ENCODE data around the gene IGSF22. TPM values are rescaled to one million over a fixed set of nuclear protein-coding genes. Genes with fewer than 3 reads are reported as not detected.

The IGSF22 gene
- total and polyA plus RNA-seq, 4 experiments from 2014 or later = 4.6 to 8.0 (median 5.6) TPM

GRCh38 chr11:18727479-18728236, 1.7 kb upstream of the IGSF22 start:
- DNase-seq = peak; percentile 35 to 50 (median 45)
- Histone ChIP-seq H3K36me3 (ENCODE audit: insufficient read depth, low read length) (no peaks in the 10 kb centered on the region), H3K4me1 (ENCODE audit: insufficient read depth, low read length) (peaks cover 6% of the 10 kb centered on the region), H3K27me3 (ENCODE audit: insufficient read depth, low read length) (no peaks in the 10 kb centered on the region), H3K4me3 (ENCODE audit: low read length in 2 of 2) (no peak overlapping the region), H3K27ac (ENCODE audit: low read depth, low read length) (no peak overlapping the region), H3K9me3 (ENCODE audit: control insufficient read depth in 1 of 2, low read length in 2 of 2) (no peaks in the 10 kb centered on the region)
- Mint-ChIP-seq H3K27ac (peak overlapping the region in 1 of 7 donors; percentile 35), H3K4me1 (peaks cover 4 to 15% (median 11%) of the 10 kb centered on the region in 4 donors), H3K4me3 (no peak overlapping the region), H3K27me3 (no peaks in the 10 kb centered on the region), H3K36me3 (no peaks in the 10 kb centered on the region), H3K9me3 (no peaks in the 10 kb centered on the region)
- POLR2A ChIA-PET (ENCODE audit: partially characterized antibody) = interaction anchor here (1.1 to 1.3 kb wide), 3 partner anchors 56 to 201 kb away, joined by 3 to 4 read pairs (median 3); partner anchors contain the start of gene TSG101
- CTCF ChIA-PET (ENCODE audit: partially characterized antibody) = interaction anchor here (0.7 to 9.3 kb wide), 27 partner anchors 10 to 612 kb away, joined by 3 to 138 read pairs (median 4); partner anchors contain the start of genes SPTY2D1, TSG101 and UEVLD
- intact Hi-C loops (cut with micrococcal nuclease) = no loop called here

GRCh38 chr11:18723991-18724390, 2.0 kb downstream of the IGSF22 start:
- Mint-ChIP-seq H3K27me3 (no peaks in the 10 kb centered on the region), H3K36me3 (no peaks in the 10 kb centered on the region), H3K4me1 (peaks cover 8 to 18% (median 14%) of the 10 kb centered on the region in 4 donors), H3K4me3 (no peak overlapping the region), H3K9me3 (no peaks in the 10 kb centered on the region), H3K27ac (peak overlapping the region in 1 of 7 donors; percentile 7)
- intact Hi-C loops (cut with micrococcal nuclease) = loop anchor here (5.0 kb wide), 1 partner anchor 107 kb away; no protein-coding TSS in a partner anchor
- ChIA-PET CTCF (ENCODE audit: partially characterized antibody) (interaction anchor here (0.8 to 5.2 kb wide), 10 partner anchors 7 to 480 kb away, joined by 3 to 59 read pairs (median 5); partner anchors contain the start of gene TSG101), POLR2A (ENCODE audit: partially characterized antibody) (interaction anchor here (0.7 kb wide), 1 partner anchor 198 kb away, joined by 3 read pairs; no protein-coding TSS in a partner anchor)
- no peak for DNase-seq
- Histone ChIP-seq H3K9me3 (ENCODE audit: control insufficient read depth in 1 of 2, low read length in 2 of 2) (no peaks in the 10 kb centered on the region), H3K36me3 (ENCODE audit: insufficient read depth, low read length) (no peaks in the 10 kb centered on the region), H3K27me3 (ENCODE audit: insufficient read depth, low read length) (no peaks in the 10 kb centered on the region), H3K27ac (ENCODE audit: low read depth, low read length) (no peak overlapping the region), H3K4me1 (ENCODE audit: insufficient read depth, low read length) (peaks cover 11% of the 10 kb centered on the region), H3K4me3 (ENCODE audit: low read length in 2 of 2) (no peak overlapping the region)

- H3K27me3 ChIP-seq (ENCODE audit: insufficient read depth, low read length) = no peaks in the 10 kb centered on the region
- CTCF ChIA-PET (ENCODE audit: partially characterized antibody) = interaction anchor here (0.7 to 5.2 kb wide), 52 partner anchors 9 to 702 kb away, joined by 3 to 59 read pairs (median 5); partner anchors contain the start of genes LDHA, SAAL1, SPTY2D1 and TMEM86A
- H3K27ac ChIP-seq (ENCODE audit: low read depth, low read length) = no peak overlapping the region
- H3K4me1 Mint-ChIP-seq = peaks cover 4 to 13% (median 7%) of the 10 kb centered on the region in 4 donors
- peaks cover 5% of the 10 kb centered on the region for H3K4me1 ChIP-seq (ENCODE audit: insufficient read depth, low read length)
- peak overlapping the region in 7 of 8 donors; percentile 18 to 96 (median 92) for H3K4me3 Mint-ChIP-seq
- intact Hi-C loops (cut with micrococcal nuclease) = loop anchor here (1.0 to 5.0 kb wide), 2 partner anchors 15 to 105 kb away; no protein-coding TSS in a partner anchor
- POLR2A ChIA-PET (ENCODE audit: partially characterized antibody) = interaction anchor here (0.6 to 2.8 kb wide), 14 partner anchors 9 to 725 kb away, joined by 3 to 19 read pairs (median 4); partner anchors contain the start of genes HPS5, SPTY2D1, TMEM86A and TSG101
- peak overlapping the region in 1 of 2 donors; percentile 81 for H3K4me3 ChIP-seq (ENCODE audit: low read length in 2 of 2)
- DNase-seq = no peak
- no peaks in the 10 kb centered on the region for H3K9me3 Mint-ChIP-seq
- no peaks in the 10 kb centered on the region for H3K36me3 ChIP-seq (ENCODE audit: insufficient read depth, low read length)
- H3K36me3 Mint-ChIP-seq = no peaks in the 10 kb centered on the region
- no peaks in the 10 kb centered on the region for H3K27me3 Mint-ChIP-seq
- peak overlapping the region in 3 of 7 donors; percentile 47 to 92 (median 73) for H3K27ac Mint-ChIP-seq
- H3K9me3 ChIP-seq (ENCODE audit: control insufficient read depth in 1 of 2, low read length in 2 of 2) = no peaks in the 10 kb centered on the region
Measured at GRCh38 chr11:18722293-18722637, 3.7 kb downstream of the IGSF22 start.

- H3K27me3 Mint-ChIP-seq = no peaks in the 10 kb centered on the region
Measured at GRCh38 chr11:18721561-18722292, 4.3 kb downstream of the IGSF22 start.

GRCh38 chr11:18720808-18721560, 5.0 kb downstream of the IGSF22 start:
- Mint-ChIP-seq H3K4me1 (peaks cover 5 to 13% (median 7%) of the 10 kb centered on the region in 4 donors), H3K4me3 (peak overlapping the region; percentile 87 to 96 (median 92)), H3K36me3 (no peaks in the 10 kb centered on the region), H3K27me3 (no peaks in the 10 kb centered on the region), H3K27ac (peak overlapping the region in 6 of 7 donors; percentile 47 to 96 (median 84)), H3K9me3 (no peaks in the 10 kb centered on the region)
- Histone ChIP-seq H3K27ac (ENCODE audit: low read depth, low read length) (peak overlapping the region; percentile 56), H3K9me3 (ENCODE audit: control insufficient read depth in 1 of 2, low read length in 2 of 2) (no peaks in the 10 kb centered on the region), H3K36me3 (ENCODE audit: insufficient read depth, low read length) (no peaks in the 10 kb centered on the region), H3K4me1 (ENCODE audit: insufficient read depth, low read length) (peaks cover 5% of the 10 kb centered on the region), H3K4me3 (ENCODE audit: low read length in 2 of 2) (peak overlapping the region; percentile 77 to 81), H3K27me3 (ENCODE audit: insufficient read depth, low read length) (no peaks in the 10 kb centered on the region)
- ChIA-PET CTCF (ENCODE audit: partially characterized antibody) (interaction anchor here (0.6 to 5.2 kb wide), 31 partner anchors 8 to 1443 kb away, joined by 3 to 59 read pairs (median 6); partner anchors contain the start of genes SAAL1, SPTY2D1, TMEM86A and TSG101), POLR2A (ENCODE audit: partially characterized antibody) (interaction anchor here (0.8 to 2.8 kb wide), 9 partner anchors 11 to 400 kb away, joined by 3 to 19 read pairs (median 5); partner anchors contain the start of genes HPS5, SPTY2D1 and TSG101)
- DNase-seq = peak; percentile 73 to 88 (median 77)
- intact Hi-C loops (cut with micrococcal nuclease) = loop anchor here (1.0 to 5.0 kb wide), 5 partner anchors 22 to 194 kb away; partner anchors contain the start of genes SPTY2D1, TMEM86A, TSG101 and UEVLD

More at GRCh38 chr11:18721561-18722292, 4.3 kb downstream of the IGSF22 start:
- peak; percentile 36 to 60 (median 53) for DNase-seq
- intact Hi-C loops (cut with micrococcal nuclease) = loop anchor here (1.0 to 5.0 kb wide), 6 partner anchors 14 to 195 kb away; partner anchors contain the start of genes SPTY2D1, TMEM86A, TSG101 and UEVLD
- Histone ChIP-seq H3K4me3 (ENCODE audit: low read length in 2 of 2) (peak overlapping the region; percentile 77 to 81), H3K27ac (ENCODE audit: low read depth, low read length) (peak overlapping the region; percentile 56), H3K27me3 (ENCODE audit: insufficient read depth, low read length) (no peaks in the 10 kb centered on the region), H3K4me1 (ENCODE audit: insufficient read depth, low read length) (peaks cover 5% of the 10 kb centered on the region), H3K36me3 (ENCODE audit: insufficient read depth, low read length) (no peaks in the 10 kb centered on the region), H3K9me3 (ENCODE audit: control insufficient read depth in 1 of 2, low read length in 2 of 2) (no peaks in the 10 kb centered on the region)
- H3K4me1 Mint-ChIP-seq = peaks cover 4 to 13% (median 7%) of the 10 kb centered on the region in 4 donors
- POLR2A ChIA-PET (ENCODE audit: partially characterized antibody) = interaction anchor here (0.6 to 2.8 kb wide), 14 partner anchors 10 to 725 kb away, joined by 3 to 19 read pairs (median 4); partner anchors contain the start of genes HPS5, SPTY2D1, TMEM86A and TSG101
- no peaks in the 10 kb centered on the region for H3K36me3 Mint-ChIP-seq
- H3K27ac Mint-ChIP-seq = peak overlapping the region; percentile 47 to 92 (median 81)
- H3K4me3 Mint-ChIP-seq = peak overlapping the region; percentile 87 to 96 (median 92)
- CTCF ChIA-PET (ENCODE audit: partially characterized antibody) = interaction anchor here (0.6 to 5.2 kb wide), 56 partner anchors 9 to 701 kb away, joined by 3 to 59 read pairs (median 5); partner anchors contain the start of genes LDHA, SAAL1, SPTY2D1 and TMEM86A
- H3K9me3 Mint-ChIP-seq = no peaks in the 10 kb centered on the region

All from CD4-positive, alpha-beta memory T cell (primary cell).